SK-N-SH (cell line): ENCODE results near the gene MYBPC3. TPM values are rescaled to one million over a fixed set of nuclear protein-coding genes. Genes with fewer than 3 reads are reported as not detected.

Experiments
- CTCF ChIA-PET: fragments of 300-600, 350-600 bp; formaldehyde crosslinking; extraction: SDS; loops from one replicate; lab custom pipeline; 2021; lab: Yijun Ruan, JAX
- POLR2A ChIA-PET: fragments of 350-600 bp; sonication (Branson Sonifier 250); formaldehyde crosslinking; extraction: SDS; loops from one replicate; lab custom pipeline; 2020; ENCODE audit warnings: antibody characterized with exemption, inconsistent platforms; lab: Yijun Ruan, JAX
- DNase-seq: peaks from one replicate; pipeline ENCODE4 v3.0.0; 2012
- H2AFZ ChIP-seq: fragments of 200-600 bp; sonication (generic); 2 replicates; pipeline ENCODE4 v1.8.1; 2016; ENCODE audit warnings: antibody characterized with exemption, mild to moderate bottlenecking, low read depth
- H3F3A ChIP-seq: fragments of 200-600 bp; sonication (generic); replicated peaks from 2 replicates; pipeline ENCODE3; 2016; ENCODE audit warnings: antibody characterized with exemption, mild to moderate bottlenecking; ENCODE audit not compliant: insufficient read depth
- H3K27ac ChIP-seq, 2 experiments: fragments of 200-500 bp in 1 of 2; fragments of 200-600 bp in 1 of 2; sonication (Bioruptor generic) in 1 of 2; sonication (generic), shearing (Covaris generic) in 1 of 2; 2 replicates each; pipeline versions ENCODE4 v1.5.1 to v1.6.1; 2014 to 2016; ENCODE audit warnings: low read depth in 2 of 2, inconsistent platforms in 1 of 2, low read length in 1 of 2, mild to moderate bottlenecking in 1 of 2, mixed read lengths in 1 of 2
- H3K27me3 ChIP-seq: fragments of 200-600 bp; sonication (generic), shearing (Covaris generic); 2 replicates; pipeline ENCODE4 v1.6.1; 2016; ENCODE audit warnings: mixed run types; ENCODE audit not compliant: insufficient read depth
- H3K36me3 ChIP-seq, 2 experiments: fragments of 200-500 bp in 1 of 2; fragments of 200-600 bp in 1 of 2; sonication (Bioruptor generic) in 1 of 2; sonication (generic) in 1 of 2; replicated peaks in 1 of 2; 2 replicates each; pipeline versions ENCODE3 to v1.5.1; 2014 to 2016; ENCODE audit warnings: low read length in 1 of 2, mild to moderate bottlenecking in 1 of 2; ENCODE audit not compliant: insufficient read depth in 2 of 2, control insufficient read depth in 1 of 2
- H3K4me1 ChIP-seq, 2 experiments: fragments of 200-500 bp in 1 of 2; fragments of 200-600 bp in 1 of 2; sonication (Bioruptor generic) in 1 of 2; sonication (generic), shearing (Covaris generic) in 1 of 2; 2 replicates each; pipeline versions ENCODE4 v1.5.1 to v1.6.1; 2014 to 2016; ENCODE audit warnings: low read depth in 1 of 2, low read length in 1 of 2, mixed run types in 1 of 2; ENCODE audit not compliant: insufficient read depth in 2 of 2, control insufficient read depth in 1 of 2
- H3K4me2 ChIP-seq: fragments of 200-600 bp; sonication (generic), shearing (Covaris generic); 2 replicates; pipeline ENCODE4 v1.6.1; 2017; ENCODE audit warnings: mixed run types
- H3K4me3 ChIP-seq, 2 experiments: fragments of 200-500 bp in 1 of 2; fragments of 200-600 bp in 1 of 2; sonication (Bioruptor generic) in 1 of 2; sonication (generic), shearing (Covaris generic) in 1 of 2; 2 replicates each; pipeline versions ENCODE4 v1.5.1 to v1.8.1; 2014 to 2016; ENCODE audit warnings: low read depth in 2 of 2, inconsistent platforms in 1 of 2, low read length in 1 of 2, mild to moderate bottlenecking in 1 of 2, mixed read lengths in 1 of 2, moderate library complexity in 1 of 2
- H3K79me2 ChIP-seq: fragments of 200-600 bp; sonication (generic); 2 replicates; pipeline ENCODE4 v1.8.1; 2017; ENCODE audit warnings: mild to moderate bottlenecking; ENCODE audit not compliant: insufficient read depth
- H3K9ac ChIP-seq: fragments of 200-600 bp; sonication (generic); 2 replicates; pipeline ENCODE4 v1.6.1; 2017; ENCODE audit warnings: mixed run types
- H3K9me2 ChIP-seq: fragments of 200-600 bp; sonication (generic); 2 replicates; pipeline ENCODE4 v1.6.1; 2017; ENCODE audit warnings: mixed run types
- H3K9me3 ChIP-seq: fragments of 200-600 bp; sonication (generic); 2 replicates; pipeline ENCODE4 v1.6.1; 2017; ENCODE audit warnings: mixed run types, mild to moderate bottlenecking, moderate library complexity
- H4K20me1 ChIP-seq: fragments of 200-600 bp; sonication (generic); 2 replicates; pipeline ENCODE4 v1.6.1; 2017; ENCODE audit warnings: mild to moderate bottlenecking, mixed run types; ENCODE audit not compliant: insufficient read depth
- ELF1 ChIP-seq: IDR thresholded peaks from 2 replicates; pipeline ENCODE4 v1.4.0; 2012
- GABPA ChIP-seq: IDR thresholded peaks from 2 replicates; pipeline ENCODE4 v1.4.0; 2012; ENCODE audit warnings: low read depth, mild to moderate bottlenecking
- JUND ChIP-seq: IDR thresholded peaks from 2 replicates; pipeline ENCODE4 v1.4.0; 2012
- PBX3 ChIP-seq: IDR thresholded peaks from 2 replicates; pipeline ENCODE4; 2012
- REST ChIP-seq: IDR thresholded peaks from 2 replicates; pipeline ENCODE4 v1.6.1; 2012; ENCODE audit warnings: mild to moderate bottlenecking, low read depth, low read length, moderate library complexity
- RFX5 ChIP-seq: IDR thresholded peaks from 2 replicates; pipeline ENCODE4 v1.6.1; 2012; ENCODE audit warnings: mild to moderate bottlenecking, improper control_type of control experiment, low read length
- RXRA ChIP-seq: IDR thresholded peaks from 2 replicates; pipeline ENCODE4 v1.4.0; 2012; ENCODE audit warnings: low read depth, mild to moderate bottlenecking, borderline replicate concordance
- SMC3 ChIP-seq: IDR thresholded peaks from 2 replicates; pipeline ENCODE4 v1.6.1; 2012; ENCODE audit warnings: low read depth, low read length, improper control_type of control experiment
- TAF1 ChIP-seq: IDR thresholded peaks from 2 replicates; pipeline ENCODE4 v1.6.1; 2012; ENCODE audit warnings: low read depth, mild to moderate bottlenecking, low read length, moderate library complexity, borderline replicate concordance
- USF1 ChIP-seq: IDR thresholded peaks from 2 replicates; pipeline ENCODE4 v1.4.0; 2012; ENCODE audit warnings: low read depth, borderline replicate concordance
- ZBTB33 ChIP-seq: IDR thresholded peaks from 2 replicates; pipeline ENCODE4 v1.4.0; 2012; ENCODE audit warnings: low read depth, borderline replicate concordance
- WGBS: methylation state at CpG from one replicate; pipeline ENCODE4 v1.1.6; 2017; ENCODE audit warnings: low lambda C conversion rate; 5-methylcytosine and 5-hydroxymethylcytosine counted together
- polyA plus RNA-seq, 3 experiments: library from polyadenylated mRNA; depleted of rRNA; stranded (reverse); fragments of >200 nt; gene quantifications; 2 replicates each; pipeline ENCODE4 v1.2.3, GENCODE V29; 2012

The MYBPC3 gene
- polyA plus RNA-seq, 1 of the 3 experiments (the other 2 are of a cell fraction) = not detected

GRCh38 chr11:47356129-47356997 lies 3.9 kb upstream of the MYBPC3 start:
- H3K9me2 ChIP-seq = no peaks in the 10 kb centered on the region
- H3K9me3 ChIP-seq = no peaks in the 10 kb centered on the region
- no peak overlapping the region for H3K4me2 ChIP-seq
- no peak overlapping the region for H3K4me3 ChIP-seq
- DNase-seq = no peak
- TF ChIP-seq ZBTB33 (no peak), GABPA (no peak), REST (no peak), RXRA (no peak), ELF1 (no peak), TAF1 (no peak), JUND (no peak), SMC3 (no peak), USF1 (no peak), PBX3 (no peak), RFX5 (no peak)
- peaks cover 0 to 10% of the 10 kb centered on the region in 2 experiments; a peak in 1 of 4 replicates for H3K4me1 ChIP-seq
- no peak overlapping the region for H3K27ac ChIP-seq
- no peak overlapping the region for H2AFZ ChIP-seq
- no peak overlapping the region for H3K9ac ChIP-seq
- H3K36me3 ChIP-seq = no peaks in the 10 kb centered on the region
- peaks cover 5% of the 10 kb centered on the region for H3F3A ChIP-seq
- no peaks in the 10 kb centered on the region for H3K27me3 ChIP-seq
- H4K20me1 ChIP-seq = no peaks in the 10 kb centered on the region
- CTCF ChIA-PET = interaction anchor here (1.1 kb wide), 1 partner anchor 56 kb away, joined by 4 read pairs; no protein-coding TSS in a partner anchor
- no peaks in the 10 kb centered on the region for H3K79me2 ChIP-seq
- 79% methylated on average over 9 of the region's 9 CpGs for WGBS
- POLR2A ChIA-PET = no interaction called here
